Psoas muscle (tissue), 8 donors: ENCODE data around the gene RANBP6. TPM values are rescaled to one million over a fixed set of nuclear protein-coding genes. Genes with fewer than 3 reads are reported as not detected.

Experiments
- ATAC-seq, 4 donors: fragments of 200-7000 bp; cut with Tn5 transposase; one replicate each; pipeline ENCODE4 v1.9.1; 2020; ENCODE audit warnings: moderate library complexity in 3 of 4, mild to moderate bottlenecking in 2 of 4
- DNase-seq, 2 donors: peaks; one replicate each; pipeline ENCODE4 v3.0.0-alpha.2; 2020
- H3K27ac ChIP-seq: fragments of 200-600 bp; one replicate; pipeline ENCODE4 v1.8.0; 2022
- H3K27me3 ChIP-seq, 3 donors: fragments of 200-600 bp in 1 of 3; one replicate each; pipeline versions ENCODE4 v1.6.1 to v1.8.0; 2013 to 2022; ENCODE audit warnings: low read length in 2 of 3, mild to moderate bottlenecking in 2 of 3, moderate library complexity in 1 of 3; ENCODE audit not compliant: insufficient read depth in 3 of 3
- H3K36me3 ChIP-seq, 2 donors: fragments of 200-600 bp in 1 of 2; one replicate each; pipeline versions ENCODE4 v1.6.1 to v1.8.0; 2013 to 2022; ENCODE audit warnings: low read depth in 1 of 2, mild to moderate bottlenecking in 1 of 2, moderate library complexity in 1 of 2; ENCODE audit not compliant: insufficient read depth in 1 of 2
- H3K4me1 ChIP-seq: fragments of 200-600 bp; one replicate; pipeline ENCODE4 v1.8.0; 2022
- H3K4me3 ChIP-seq: fragments of 200-600 bp; one replicate; pipeline ENCODE4 v1.8.0; 2022; ENCODE audit warnings: mild to moderate bottlenecking
- H3K9me3 ChIP-seq: fragments of 200-600 bp; one replicate; pipeline ENCODE4 v1.8.0; 2022
- CTCF ChIP-seq: fragments of 200-600 bp; IDR thresholded peaks from one replicate; pipeline ENCODE4 v1.8.0; 2022; ENCODE audit warnings: antibody characterized with exemption
- WGBS, 3 donors: extraction: QIAGEN DNeasy Blood & Tissue Kit; methylation state at CpG; one replicate each; pipeline versions ENCODE4 v1.1.6 to v1.1.7; 2013; 5-methylcytosine and 5-hydroxymethylcytosine counted together
- intact Hi-C, 2 donors: fragments of 100-400 bp; cut with DNase I; formaldehyde crosslinking; loops; one replicate each; pipeline versions ENCODE4 v1.11.0 to v1.14.2; 2022
- polyA plus RNA-seq, 3 donors: library from polyadenylated mRNA; stranded (reverse); fragments of 200-250 nt; gene quantifications; one replicate each; pipeline ENCODE4 v1.2.3, GENCODE V29; 2013
- total RNA-seq, 4 donors: library from RNA; stranded (reverse); fragmentation: NEBNext Ultra II Directional in 2 of 4; extraction: Animal tissue kit (Norgen Biotek cat#: 25700) in 2 of 4; gene quantifications; one replicate each; pipeline versions ENCODE4 v1.2.1 to v1.2.4, GENCODE V29; 2021 to 2023
- donor health status: healthy with polysubstance abuse.
- donor health status: DM: no; HTN: no; CAD: no; lungs with moderate emphysema.
- donor health status: Bipolar disorder and iron deficiency.
- donor health status: healthy.
- donor health status: DM: yes; HTN: yes; CAD: no.
- donor health status: DM: no; HTN: no; CAD: no.
- donor health status: DM: no; HTN: no; CAD: no.
- donor health status: DM: yes; HTN: yes; CAD: no.

Gene RANBP6
- total and polyA plus RNA-seq, 7 donors = 6.5 to 24.2 (median 16.4) TPM

- peaks cover 78% of the 10 kb centered on the region for H3K4me1 ChIP-seq
- intact Hi-C loops = loop anchor here in 1 of 2 donors (10.0 kb wide), 1 partner anchor 46 kb away; no protein-coding TSS in a partner anchor
- TF ChIP-seq CTCF = no peak
- ATAC-seq (no peak), DNase-seq (no peak)
- 90 to 96% (median 95%) methylated on average over 2 of the region's 2 CpGs for WGBS, 3 donors
- H3K36me3 ChIP-seq = peaks cover 0 to 14% of the 10 kb centered on the region in 2 donors
- no peaks in the 10 kb centered on the region for H3K9me3 ChIP-seq
- H3K4me3 ChIP-seq = no peak overlapping the region
- H3K27ac ChIP-seq = no peak overlapping the region
- no peaks in the 10 kb centered on the region for H3K27me3 ChIP-seq
Measured at GRCh38 chr9:6000955-6001354, 14.5 kb downstream of the RANBP6 start.

- 25 to 43% (median 26%) methylated on average over 2 of the region's 2 CpGs for WGBS, 3 donors
- DNase-seq = no peak
- Histone ChIP-seq H3K27ac (no peak overlapping the region), H3K27me3 (no peaks in the 10 kb centered on the region), H3K9me3 (no peaks in the 10 kb centered on the region), H3K36me3 (peaks cover 0 to 2% of the 10 kb centered on the region in 2 donors), H3K4me1 (peaks cover 65% of the 10 kb centered on the region), H3K4me3 (no peak overlapping the region)
- TF ChIP-seq CTCF = no peak
- intact Hi-C loops = loop anchor here (5.0 to 10.0 kb wide), 2 partner anchors 45 to 47 kb away; no protein-coding TSS in a partner anchor
- ATAC-seq = peak in 3 of 4 donors; percentile 48 to 68 (median 64)
Measured at GRCh38 chr9:5999443-6000101, 15.9 kb downstream of the RANBP6 start.

GRCh38 chr9:5994493-5994892 lies 20.9 kb downstream of the RANBP6 start:
- Histone ChIP-seq H3K4me1 (peaks cover 38% of the 10 kb centered on the region), H3K27ac (no peak overlapping the region), H3K9me3 (no peaks in the 10 kb centered on the region), H3K36me3 (no peaks in the 10 kb centered on the region), H3K4me3 (no peak overlapping the region), H3K27me3 (no peaks in the 10 kb centered on the region)
- no peak for TF ChIP-seq CTCF
- intact Hi-C loops = no loop called here
- no peak for ATAC-seq
- no peak for DNase-seq
- 91 to 100% (median 95%) methylated on average over 1 of the region's 1 CpG for WGBS, 3 donors

GRCh38 chr9:5988265-5988664 lies 27.2 kb downstream of the RANBP6 start:
- intact Hi-C loops = no loop called here
- TF ChIP-seq CTCF = no peak
- peaks cover 0 to 31% of the 10 kb centered on the region in 2 donors for H3K36me3 ChIP-seq
- no peak overlapping the region for H3K27ac ChIP-seq
- WGBS, 3 donors = 65 to 95% (median 92%) methylated on average over 5 of the region's 5 CpGs
- DNase-seq (no peak), ATAC-seq (no peak)
- no peaks in the 10 kb centered on the region for H3K27me3 ChIP-seq
- H3K4me1 ChIP-seq = peaks cover 8% of the 10 kb centered on the region
- no peak overlapping the region for H3K4me3 ChIP-seq
- H3K9me3 ChIP-seq = no peaks in the 10 kb centered on the region

GRCh38 chr9:5983042-5983441 lies 32.4 kb downstream of the RANBP6 start:
- DNase-seq (no peak), ATAC-seq (no peak)
- no peak for TF ChIP-seq CTCF
- Histone ChIP-seq H3K4me1 (no peaks in the 10 kb centered on the region), H3K27ac (no peak overlapping the region), H3K36me3 (peaks cover 0 to 35% of the 10 kb centered on the region in 2 donors), H3K27me3 (no peaks in the 10 kb centered on the region), H3K9me3 (no peaks in the 10 kb centered on the region), H3K4me3 (no peak overlapping the region)
- intact Hi-C loops = no loop called here
- 92 to 96% (median 93%) methylated on average over 2 of the region's 2 CpGs for WGBS, 3 donors
